ENCODE results near the gene SMCO3.

- TF ChIP-seq CTCF (IDR thresholded peaks at IDR 0.05) (no peak), POLR2A (IDR thresholded peaks at IDR 0.05) (no peak)
Observed at GRCh38 chr12:14852880-14853279, 38.9 kb upstream of the SMCO3 start.
